ENCODE data around the gene SRPK2. TPM values are rescaled to one million over a fixed set of nuclear protein-coding genes. Genes with fewer than 3 reads are reported as not detected.
A peak's percentile ranks its signal among the peaks of the same experiment; 100 is the strongest.
"Not testable (repeated sequence)": the region's sequence is repeated elsewhere in the genome, so short reads cannot be mapped to it uniquely, and the experiment has no call there.

The SRPK2 gene
- polyA plus RNA-seq, 1 donor from 2014 or later, result 118 TPM

DNA sequence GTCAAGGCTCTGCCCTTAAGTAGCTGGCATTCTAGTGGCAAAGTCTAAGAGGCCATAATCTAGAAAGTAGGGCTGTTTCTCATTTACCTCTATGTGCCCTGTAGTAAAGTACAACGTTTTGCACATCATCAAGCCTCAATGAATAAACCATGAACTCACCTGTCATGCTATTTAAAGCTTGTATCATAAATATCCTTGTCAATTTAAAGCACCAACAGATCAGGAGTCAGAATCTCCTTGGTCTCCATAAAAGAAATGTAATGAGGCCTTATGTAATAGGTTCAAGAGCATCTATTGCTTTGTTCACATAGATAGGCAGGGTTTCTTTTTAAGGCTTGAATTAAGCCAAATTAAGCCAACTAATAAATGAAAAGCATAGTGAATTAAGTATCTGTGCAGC is 192.8 kb downstream of the SRPK2 start:
- TF ChIP-seq SMC3 (conservative IDR thresholded peaks at IDR 0.05; ENCODE audit: poor library complexity) (no peak), POLR2AphosphoS5 (IDR thresholded peaks at IDR 0.05) (peak; percentile 47), MXI1 (conservative IDR thresholded peaks at IDR 0.05; ENCODE audit: poor library complexity, severe bottlenecking) (no peak), EZH2 (IDR thresholded peaks at IDR 0.05; ENCODE audit: borderline replicate concordance, insufficient read depth, low read length, poor library complexity, severe bottlenecking) (no peak), EP300 (conservative IDR thresholded peaks at IDR 0.05; ENCODE audit: poor library complexity, severe bottlenecking) (peak; percentile 86), RAD21 (conservative IDR thresholded peaks at IDR 0.05) (peak; percentile 19), TAF1 (IDR thresholded peaks at IDR 0.05; ENCODE audit: low read depth) (no peak)
- TF ChIP-seq, protein P1, sequence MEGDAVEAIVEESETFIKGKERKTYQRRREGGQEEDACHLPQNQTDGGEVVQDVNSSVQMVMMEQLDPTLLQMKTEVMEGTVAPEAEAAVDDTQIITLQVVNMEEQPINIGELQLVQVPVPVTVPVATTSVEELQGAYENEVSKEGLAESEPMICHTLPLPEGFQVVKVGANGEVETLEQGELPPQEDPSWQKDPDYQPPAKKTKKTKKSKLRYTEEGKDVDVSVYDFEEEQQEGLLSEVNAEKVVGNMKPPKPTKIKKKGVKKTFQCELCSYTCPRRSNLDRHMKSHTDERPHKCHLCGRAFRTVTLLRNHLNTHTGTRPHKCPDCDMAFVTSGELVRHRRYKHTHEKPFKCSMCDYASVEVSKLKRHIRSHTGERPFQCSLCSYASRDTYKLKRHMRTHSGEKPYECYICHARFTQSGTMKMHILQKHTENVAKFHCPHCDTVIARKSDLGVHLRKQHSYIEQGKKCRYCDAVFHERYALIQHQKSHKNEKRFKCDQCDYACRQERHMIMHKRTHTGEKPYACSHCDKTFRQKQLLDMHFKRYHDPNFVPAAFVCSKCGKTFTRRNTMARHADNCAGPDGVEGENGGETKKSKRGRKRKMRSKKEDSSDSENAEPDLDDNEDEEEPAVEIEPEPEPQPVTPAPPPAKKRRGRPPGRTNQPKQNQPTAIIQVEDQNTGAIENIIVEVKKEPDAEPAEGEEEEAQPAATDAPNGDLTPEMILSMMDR (IDR thresholded peaks at IDR 0.05; ENCODE audit: poor library complexity, severe bottlenecking), result no peak
- TF ChIP-seq, protein P2, sequence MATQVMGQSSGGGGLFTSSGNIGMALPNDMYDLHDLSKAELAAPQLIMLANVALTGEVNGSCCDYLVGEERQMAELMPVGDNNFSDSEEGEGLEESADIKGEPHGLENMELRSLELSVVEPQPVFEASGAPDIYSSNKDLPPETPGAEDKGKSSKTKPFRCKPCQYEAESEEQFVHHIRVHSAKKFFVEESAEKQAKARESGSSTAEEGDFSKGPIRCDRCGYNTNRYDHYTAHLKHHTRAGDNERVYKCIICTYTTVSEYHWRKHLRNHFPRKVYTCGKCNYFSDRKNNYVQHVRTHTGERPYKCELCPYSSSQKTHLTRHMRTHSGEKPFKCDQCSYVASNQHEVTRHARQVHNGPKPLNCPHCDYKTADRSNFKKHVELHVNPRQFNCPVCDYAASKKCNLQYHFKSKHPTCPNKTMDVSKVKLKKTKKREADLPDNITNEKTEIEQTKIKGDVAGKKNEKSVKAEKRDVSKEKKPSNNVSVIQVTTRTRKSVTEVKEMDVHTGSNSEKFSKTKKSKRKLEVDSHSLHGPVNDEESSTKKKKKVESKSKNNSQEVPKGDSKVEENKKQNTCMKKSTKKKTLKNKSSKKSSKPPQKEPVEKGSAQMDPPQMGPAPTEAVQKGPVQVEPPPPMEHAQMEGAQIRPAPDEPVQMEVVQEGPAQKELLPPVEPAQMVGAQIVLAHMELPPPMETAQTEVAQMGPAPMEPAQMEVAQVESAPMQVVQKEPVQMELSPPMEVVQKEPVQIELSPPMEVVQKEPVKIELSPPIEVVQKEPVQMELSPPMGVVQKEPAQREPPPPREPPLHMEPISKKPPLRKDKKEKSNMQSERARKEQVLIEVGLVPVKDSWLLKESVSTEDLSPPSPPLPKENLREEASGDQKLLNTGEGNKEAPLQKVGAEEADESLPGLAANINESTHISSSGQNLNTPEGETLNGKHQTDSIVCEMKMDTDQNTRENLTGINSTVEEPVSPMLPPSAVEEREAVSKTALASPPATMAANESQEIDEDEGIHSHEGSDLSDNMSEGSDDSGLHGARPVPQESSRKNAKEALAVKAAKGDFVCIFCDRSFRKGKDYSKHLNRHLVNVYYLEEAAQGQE (IDR thresholded peaks at IDR 0.05; ENCODE audit: borderline replicate concordance), result no peak
- H3K4me2 ChIP-seq (ENCODE audit: low read length), result peak overlapping the region; percentile 54

DNA sequence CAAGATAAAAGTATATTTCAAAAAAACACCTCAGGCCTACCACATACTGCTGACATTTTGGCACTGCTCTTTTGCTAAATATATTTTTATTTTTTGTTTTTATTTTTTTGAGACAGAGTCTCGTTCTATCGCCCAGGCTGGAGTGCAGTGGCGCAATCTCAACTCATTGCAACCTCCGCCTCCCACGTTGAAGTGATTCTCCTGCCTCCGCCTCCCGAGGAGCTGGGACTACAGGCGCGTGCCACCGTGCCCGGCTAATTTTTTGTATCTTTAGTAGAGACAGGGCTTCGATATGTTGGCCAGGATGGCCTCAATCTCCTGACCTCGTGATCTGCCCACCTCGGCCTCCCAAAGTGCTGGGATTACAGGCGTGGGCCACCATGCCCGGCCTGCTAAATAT is 193.8 kb downstream of the SRPK2 start:
- H3F3A ChIP-seq (ENCODE audit: insufficient read depth, low read length, poor library complexity, severe bottlenecking); H3K4me2 ChIP-seq (ENCODE audit: low read length); H3K9me2 ChIP-seq (ENCODE audit: insufficient read depth, low read length); H3K9me3 ChIP-seq (ENCODE audit: low read length); H3K27me3 ChIP-seq (ENCODE audit: insufficient read depth, low read depth, low read length); H3K36me3 ChIP-seq (ENCODE audit: insufficient read depth, low read length); H2AFZ ChIP-seq (ENCODE audit: low read depth, low read length); H3K4me3 ChIP-seq (ENCODE audit: low read length); H4K20me1 ChIP-seq (ENCODE audit: insufficient read depth): not testable (repeated sequence)
- H3K79me2 ChIP-seq (replicated peaks; ENCODE audit: insufficient read depth, low read length), result peaks cover 13% of the 10 kb centered on the region
- H3K27ac ChIP-seq (ENCODE audit: low read length), result peak overlapping the region; percentile 93
- H3K9ac ChIP-seq (ENCODE audit: low read length), result peak overlapping the region; percentile 52

More for the DNA sequence above, 192.8 kb downstream of the SRPK2 start:
- Histone ChIP-seq H3K79me2 (replicated peaks; ENCODE audit: insufficient read depth, low read length) (peaks cover 13% of the 10 kb centered on the region), H2AFZ (ENCODE audit: low read depth, low read length) (no peak overlapping the region), H3K9me3 (ENCODE audit: low read length) (no peaks in the 10 kb centered on the region), H3K27me3 (ENCODE audit: insufficient read depth, low read depth, low read length) (no peaks in the 10 kb centered on the region), H3F3A (ENCODE audit: insufficient read depth, low read length, poor library complexity, severe bottlenecking) (no peaks in the 10 kb centered on the region), H3K27ac (ENCODE audit: low read length) (peak overlapping the region; percentile 93), H4K20me1 (ENCODE audit: insufficient read depth) (no peaks in the 10 kb centered on the region), H3K4me3 (ENCODE audit: low read length) (peak overlapping the region; percentile 44), H3K9me2 (ENCODE audit: insufficient read depth, low read length) (no peaks in the 10 kb centered on the region), H3K9ac (ENCODE audit: low read length) (peak overlapping the region; percentile 62), H3K36me3 (ENCODE audit: insufficient read depth, low read length) (no peaks in the 10 kb centered on the region)

DNA sequence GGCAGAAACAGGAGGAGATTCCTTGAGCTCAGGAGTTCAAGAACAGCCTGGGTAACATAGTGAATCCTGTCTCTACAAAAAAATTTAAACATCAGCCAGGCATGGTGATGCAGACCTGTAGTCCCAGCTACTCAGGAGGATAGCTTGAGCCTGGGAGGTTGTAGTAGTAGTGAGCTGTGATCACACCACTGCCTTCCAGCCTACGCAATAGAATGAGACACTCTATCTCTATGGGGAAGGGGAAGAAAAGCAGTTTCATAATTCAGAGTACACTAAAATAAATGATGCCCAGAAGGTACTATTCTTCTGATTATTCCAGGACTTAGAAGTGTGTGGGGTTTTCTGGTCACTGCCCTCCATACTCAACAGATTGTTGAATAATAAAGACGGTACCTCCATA is 197.4 kb downstream of the SRPK2 start:
- H3K9ac ChIP-seq (ENCODE audit: low read length), result no peak overlapping the region
- no peaks in the 10 kb centered on the region for H3F3A ChIP-seq (ENCODE audit: insufficient read depth, low read length, poor library complexity, severe bottlenecking)
- peaks cover 8% of the 10 kb centered on the region for H3K79me2 ChIP-seq (replicated peaks; ENCODE audit: insufficient read depth, low read length)
- no peak overlapping the region for H2AFZ ChIP-seq (ENCODE audit: low read depth, low read length)
- TF ChIP-seq MXI1 (conservative IDR thresholded peaks at IDR 0.05; ENCODE audit: poor library complexity, severe bottlenecking), result no peak
- no peaks in the 10 kb centered on the region for H3K9me3 ChIP-seq (ENCODE audit: low read length)
- H3K4me2 ChIP-seq (ENCODE audit: low read length), result no peak overlapping the region
- H3K36me3 ChIP-seq (ENCODE audit: insufficient read depth, low read length), result no peaks in the 10 kb centered on the region
- no peak overlapping the region for H3K27ac ChIP-seq (ENCODE audit: low read length)
- H3K9me2 ChIP-seq (ENCODE audit: insufficient read depth, low read length), result no peaks in the 10 kb centered on the region
- H3K4me3 ChIP-seq (ENCODE audit: low read length), result no peak overlapping the region
- no peaks in the 10 kb centered on the region for H3K27me3 ChIP-seq (ENCODE audit: insufficient read depth, low read depth, low read length)
- no peaks in the 10 kb centered on the region for H4K20me1 ChIP-seq (ENCODE audit: insufficient read depth)

All from neural cell (in vitro differentiated cells).